IPS DF 19.7 (cell line): ENCODE data around the gene SLC25A41.
"Not testable (repeated sequence)": the region's sequence is repeated elsewhere in the genome, so short reads cannot be mapped to it uniquely, and the experiment has no call there.

Experiments used
- DNase-seq: peaks from one replicate; pipeline ENCODE4 v3.0.0-alpha.2; 2013; ENCODE audit warnings: low read depth, low spot score

The SLC25A41 gene

DNA sequence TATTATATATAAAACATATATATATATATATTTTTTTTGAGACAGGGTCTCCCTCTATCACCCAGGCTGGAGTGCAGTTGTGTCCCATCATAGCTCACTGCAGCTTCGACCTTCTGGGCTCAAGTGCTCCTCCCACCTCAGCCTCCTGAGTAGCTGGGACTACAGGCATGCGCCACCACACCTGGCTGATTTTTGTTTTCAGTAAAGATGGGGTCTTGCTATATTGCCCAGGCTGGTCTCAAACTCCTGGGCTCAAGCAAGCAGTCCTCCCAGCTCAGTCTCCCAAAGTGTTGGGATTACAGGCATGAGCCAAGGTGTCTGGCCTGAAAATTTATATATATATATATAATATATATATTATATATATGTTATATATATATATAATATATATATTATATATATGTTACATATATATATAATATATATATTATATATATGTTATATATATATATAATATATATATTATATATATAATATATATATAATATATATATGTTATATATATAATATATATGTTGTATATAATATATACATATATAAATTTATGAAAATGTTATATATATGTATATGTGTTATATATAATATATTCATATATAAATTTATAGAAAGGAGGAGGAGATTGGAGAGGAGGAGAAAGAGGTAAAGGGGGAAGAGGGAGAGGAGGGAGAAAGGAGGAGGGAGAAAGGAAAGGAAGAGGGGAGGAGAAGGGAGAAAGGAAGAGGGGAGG lies 4.7 kb downstream of the SLC25A41 start:
- not testable (repeated sequence) for DNase-seq

GRCh38 chr19:6427131-6427530 lies 6.4 kb downstream of the SLC25A41 start:
- no peak for DNase-seq

DNA sequence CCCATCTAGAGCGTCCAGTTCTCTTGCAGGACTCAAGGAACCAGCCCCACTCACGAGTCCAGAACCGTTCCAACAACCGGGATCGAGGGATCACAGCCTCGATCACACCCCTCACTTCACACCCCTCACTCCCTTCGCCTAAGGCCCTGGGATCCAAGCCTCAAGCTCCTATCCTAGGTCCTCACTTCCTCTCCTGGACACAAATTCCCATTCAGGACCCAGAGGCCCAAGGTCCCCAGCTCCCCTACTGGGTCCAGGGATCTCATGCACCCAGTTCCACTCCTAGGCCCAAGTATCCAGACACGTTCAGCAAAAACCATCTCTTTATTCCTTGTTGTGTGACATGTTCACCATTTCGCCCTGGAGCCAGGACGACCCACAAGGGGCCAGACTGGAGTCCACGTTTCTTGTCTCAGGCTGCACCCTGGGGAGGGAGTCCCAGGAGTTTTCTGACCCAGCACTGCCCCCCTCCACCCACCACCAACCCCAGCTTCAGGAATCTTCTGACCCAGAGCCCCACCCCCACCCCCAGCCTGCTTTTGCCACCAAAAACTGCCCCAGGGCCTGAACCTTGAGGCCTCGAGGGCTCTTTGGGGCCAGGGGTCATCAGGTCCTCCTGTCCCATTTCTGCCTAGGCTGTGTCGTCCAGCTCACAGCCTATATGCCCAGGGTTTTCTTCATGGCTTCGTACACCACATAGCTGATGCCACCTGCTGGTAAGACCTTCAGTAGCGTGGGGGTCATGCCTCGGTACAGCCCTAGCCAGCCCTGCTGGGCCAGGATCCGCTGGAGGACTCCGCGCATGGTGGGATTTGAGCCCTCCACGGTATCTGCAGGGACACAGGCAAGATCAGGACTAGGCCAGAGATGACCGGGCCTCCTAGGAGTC lies 7.6 kb downstream of the SLC25A41 start:
- no peak for DNase-seq

- peak; percentile 99 for DNase-seq
Measured at GRCh38 chr19:6424939-6425731, 8.4 kb downstream of the SLC25A41 start.

- DNase-seq, result no peak
Measured at GRCh38 chr19:6424195-6424938, 9.2 kb downstream of the SLC25A41 start, which contains the start of gene KHSRP. Gene KHSRP (minus strand): TSS chr19:6424811. CDS start chr19:6424701, 110 bp downstream.

- no peak for DNase-seq
Measured at GRCh38 chr19:6423499-6424194, 9.9 kb downstream of the SLC25A41 start.

- no peak for DNase-seq
Measured at GRCh38 chr19:6421075-6422014, 12.2 kb downstream of the SLC25A41 start.

- DNase-seq, result no peak
Measured at GRCh38 chr19:6418562-6418932, 15.0 kb downstream of the SLC25A41 start.

DNA sequence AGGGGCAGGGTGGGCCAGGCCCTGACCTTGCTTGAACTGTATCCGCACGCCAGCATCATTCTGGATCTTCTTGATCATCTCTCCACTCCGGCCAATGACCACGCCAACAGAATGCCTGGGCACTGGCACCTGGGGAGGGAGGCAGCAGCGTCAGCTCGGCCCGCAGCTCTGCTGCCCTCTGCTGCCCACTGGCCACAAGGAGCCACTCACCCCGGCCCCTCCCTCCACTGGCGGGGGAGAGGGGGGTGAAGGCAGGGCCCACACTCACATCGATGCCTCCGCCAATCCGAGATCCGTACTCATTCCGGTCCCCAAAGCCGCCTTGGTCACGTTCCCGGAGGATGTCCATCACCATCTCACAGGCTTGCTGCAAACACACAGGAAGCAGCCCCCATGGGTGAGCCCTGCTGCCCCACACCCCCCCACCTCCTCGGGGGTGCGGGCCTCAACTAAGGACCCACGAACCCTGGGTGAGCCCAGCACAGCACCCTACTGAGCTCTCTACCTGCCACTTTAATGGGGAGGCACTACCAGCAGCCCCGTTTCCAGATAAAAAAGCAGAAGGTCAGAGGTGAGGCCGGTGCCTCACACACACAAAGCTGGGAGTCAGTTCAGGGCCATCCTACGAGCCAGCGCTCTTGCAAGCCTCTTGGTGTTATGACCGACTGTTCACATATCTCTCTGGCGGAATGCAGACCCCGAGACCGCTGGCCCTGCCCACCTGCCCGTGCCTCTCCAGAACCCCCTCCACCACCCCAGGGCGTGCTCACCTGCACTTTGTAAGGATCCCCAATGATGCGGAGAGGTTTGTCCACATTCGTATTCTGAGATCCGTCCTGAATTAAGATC lies 15.6 kb downstream of the SLC25A41 start:
- no peak for DNase-seq

DNA sequence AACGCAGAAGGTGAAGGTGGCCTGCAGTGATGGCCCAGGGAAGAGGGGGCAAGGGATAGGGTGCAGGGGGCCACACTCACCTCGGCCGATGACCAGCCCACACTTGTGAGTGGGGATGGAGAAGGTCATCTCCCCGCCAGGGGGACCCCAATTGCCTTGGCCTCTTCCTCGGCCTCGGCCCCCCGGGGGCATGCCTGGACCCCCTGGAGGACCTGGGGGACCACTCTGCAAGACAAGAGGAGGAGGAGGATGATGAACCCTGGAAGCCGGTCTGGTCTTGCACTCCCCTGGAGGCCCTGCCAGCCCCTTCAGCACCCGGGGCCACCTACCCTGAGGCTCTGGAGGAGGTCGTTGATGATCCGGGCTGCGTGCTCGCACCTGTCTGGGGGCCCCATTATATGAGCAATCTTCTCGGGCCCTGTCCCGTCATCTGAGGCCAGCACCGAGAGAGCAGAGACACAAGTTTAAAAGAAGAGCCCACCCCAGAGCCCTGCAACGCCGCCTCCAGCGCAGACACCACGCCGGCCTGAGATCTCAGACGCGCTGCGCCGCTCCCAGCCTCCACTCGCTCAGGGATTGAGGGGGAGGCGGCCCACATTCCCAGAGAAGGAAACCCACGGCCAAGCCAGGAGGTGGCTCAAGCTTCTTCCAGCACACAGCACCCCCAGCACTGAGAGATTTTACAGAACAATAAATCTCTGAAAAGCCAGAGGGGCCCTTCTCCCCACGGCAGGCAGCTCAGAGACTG lies 16.7 kb downstream of the SLC25A41 start:
- DNase-seq, result no peak

- no peak for DNase-seq
Measured at GRCh38 chr19:6415591-6416190, 17.9 kb downstream of the SLC25A41 start.

DNA sequence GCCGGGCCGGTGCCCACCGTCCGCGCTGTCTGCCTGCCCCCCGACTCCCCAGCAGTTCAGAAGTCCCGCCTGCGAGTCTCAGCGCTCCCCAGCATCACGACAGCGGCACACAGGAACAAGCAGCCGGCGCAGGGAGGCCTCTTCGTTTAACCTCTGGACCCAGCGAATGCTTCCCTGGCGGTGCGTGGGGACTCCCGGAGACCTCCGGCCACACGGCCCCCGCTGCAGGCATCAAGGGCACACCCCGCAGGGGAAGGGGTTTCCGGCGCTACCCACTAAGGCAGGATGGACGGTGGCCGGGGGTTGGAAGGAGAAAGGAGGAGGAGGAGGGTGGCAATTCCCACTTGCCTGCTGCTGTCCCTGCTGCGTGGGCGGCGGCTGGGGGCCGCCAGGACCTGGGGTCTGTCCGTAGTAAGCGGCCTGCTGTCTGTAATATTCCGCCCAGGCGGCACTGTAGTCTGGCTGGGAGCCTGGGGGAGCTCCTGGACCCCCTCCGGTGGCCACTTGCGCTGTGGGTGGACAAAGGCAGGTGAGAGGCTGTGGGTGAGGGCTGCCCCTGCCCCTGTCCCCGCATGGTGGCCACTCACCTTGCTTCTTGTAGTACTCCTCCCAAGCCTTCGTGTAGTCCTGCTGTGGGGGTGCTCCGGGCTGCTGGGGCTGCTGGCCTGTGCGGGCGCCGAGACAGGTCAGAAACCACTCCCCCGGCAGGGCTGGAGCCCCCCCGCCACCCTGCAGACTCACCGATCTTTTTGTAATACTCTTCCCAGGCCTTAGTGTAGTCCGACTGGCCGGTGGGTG lies 18.6 kb downstream of the SLC25A41 start:
- no peak for DNase-seq

DNA sequence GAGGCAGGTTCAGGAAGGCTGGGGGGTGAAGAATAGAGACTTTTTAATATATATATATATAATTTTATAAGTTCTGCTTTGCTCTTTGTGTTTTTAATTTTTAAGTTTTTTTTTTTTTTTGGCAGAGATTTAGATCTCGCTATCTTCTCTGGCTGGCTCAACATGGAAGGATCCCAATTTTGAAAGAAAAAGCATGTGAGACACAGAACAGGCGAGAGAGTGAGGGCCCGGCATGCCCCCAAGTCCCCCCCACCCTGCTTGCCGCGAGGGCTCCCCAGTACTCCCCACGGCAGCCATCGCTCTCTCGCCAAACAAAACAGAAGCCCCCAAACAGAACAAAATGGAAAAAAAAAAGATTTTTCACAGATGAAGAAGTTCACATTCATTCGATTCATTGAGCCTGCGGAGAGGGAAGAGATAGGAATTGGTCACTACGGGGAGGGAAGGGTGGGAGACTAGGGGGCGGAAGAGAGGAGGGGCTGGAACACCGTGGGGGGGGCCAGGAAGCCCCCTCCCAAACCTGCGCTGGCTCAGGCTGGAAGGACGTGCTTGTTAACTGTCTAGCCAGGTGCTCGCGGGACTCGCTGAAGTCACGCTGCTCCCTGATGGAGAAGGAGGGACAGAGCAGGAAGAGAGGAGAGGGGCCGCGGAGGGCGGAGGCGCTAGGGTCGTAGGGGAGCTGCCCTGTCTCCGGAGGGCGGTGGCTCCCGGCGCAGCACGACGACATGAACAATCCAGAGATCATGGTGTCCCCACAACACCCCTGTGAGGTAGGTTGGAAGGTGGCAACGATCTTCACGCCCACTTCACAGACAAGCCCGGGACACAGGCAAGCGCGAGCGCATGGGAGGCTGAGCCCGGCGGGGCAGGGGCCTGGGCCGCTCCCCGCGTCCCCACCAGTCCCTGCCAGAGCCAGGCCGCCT lies 19.6 kb downstream of the SLC25A41 start:
- no peak for DNase-seq

DNA sequence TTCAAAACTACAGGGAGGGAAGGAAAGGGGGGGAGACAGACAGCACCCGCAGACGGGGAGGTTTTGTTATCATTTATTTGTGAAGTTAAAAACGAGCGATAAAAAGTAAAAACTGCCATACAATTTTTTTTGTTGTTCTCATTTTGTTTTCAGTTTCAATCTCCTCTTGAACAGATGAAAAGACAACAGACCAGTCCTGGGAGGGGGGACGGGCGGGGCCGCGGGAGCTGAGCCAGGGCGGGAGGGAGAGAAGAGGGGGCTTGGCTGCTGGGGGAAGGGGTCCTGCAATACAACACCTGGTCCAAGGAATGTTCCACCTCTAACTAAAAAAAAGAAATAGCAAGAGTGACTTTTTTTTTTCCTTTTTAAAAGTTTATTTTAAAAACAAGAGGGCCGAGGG lies 20.3 kb downstream of the SLC25A41 start:
- no peak for DNase-seq

DNA sequence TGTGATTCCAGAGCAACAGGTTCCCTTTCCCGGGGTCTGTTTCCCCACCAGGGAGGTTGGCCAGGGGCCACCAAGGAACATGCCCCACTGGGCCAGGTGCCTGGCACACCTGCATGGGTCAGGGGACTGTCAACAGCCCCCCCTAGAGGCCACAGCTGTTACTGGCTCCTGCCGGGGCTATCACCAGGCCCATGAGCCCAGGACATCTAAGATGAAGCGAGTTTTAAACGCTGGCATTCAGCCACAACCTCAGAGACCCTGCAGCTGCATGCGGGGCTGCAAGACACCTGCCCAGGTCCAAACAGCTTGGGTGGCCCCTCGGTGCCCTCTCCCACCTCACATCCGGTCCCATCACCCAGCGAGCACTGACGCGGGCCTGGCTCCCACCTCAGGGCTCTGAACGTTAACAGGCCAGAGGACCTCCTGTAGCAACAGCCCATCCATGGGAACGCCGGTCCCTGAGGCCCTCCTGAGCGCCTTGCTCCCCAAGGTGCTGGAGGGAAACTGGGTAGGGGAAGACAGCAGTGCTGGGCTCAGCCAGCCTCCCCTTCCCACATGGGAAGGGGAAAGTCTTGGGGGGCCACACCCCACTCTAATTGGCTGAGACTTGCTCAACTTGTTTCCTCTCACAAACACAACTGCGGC lies 21.0 kb downstream of the SLC25A41 start:
- DNase-seq, result peak; percentile 30
